T-helper 2 cell treated with Interferon-gamma antibody and Interleukin-4, amounts not matched to agents 5 μg/mL and 100 μg/mL, for 36 hours (primary cell): ENCODE measurements around the gene MAP7.

Experiments used
- DNase-seq: peaks from one replicate; pipeline ENCODE4 v3.0.0; 2021; ENCODE audit warnings: low spot score
- H3K27ac Mint-ChIP-seq: one replicate; pipeline ENCODE4 v1.8.0; 2021; ENCODE audit warnings: mild to moderate bottlenecking, mixed read lengths
- H3K27me3 Mint-ChIP-seq: one replicate; pipeline ENCODE4 v1.8.0; 2021; ENCODE audit warnings: low read depth, mixed read lengths
- H3K36me3 Mint-ChIP-seq: one replicate; pipeline ENCODE4 v1.8.0; 2021; ENCODE audit warnings: low read depth, mixed read lengths
- H3K4me1 Mint-ChIP-seq: one replicate; pipeline ENCODE4 v1.8.0; 2021; ENCODE audit warnings: low read depth, mixed read lengths
- H3K4me3 Mint-ChIP-seq: one replicate; pipeline ENCODE4 v1.8.0; 2022; ENCODE audit warnings: mild to moderate bottlenecking, moderate library complexity, mixed read lengths
- H3K9me3 Mint-ChIP-seq: one replicate; pipeline ENCODE4 v1.8.0; 2021; ENCODE audit warnings: mixed read lengths

The MAP7 gene

DNA sequence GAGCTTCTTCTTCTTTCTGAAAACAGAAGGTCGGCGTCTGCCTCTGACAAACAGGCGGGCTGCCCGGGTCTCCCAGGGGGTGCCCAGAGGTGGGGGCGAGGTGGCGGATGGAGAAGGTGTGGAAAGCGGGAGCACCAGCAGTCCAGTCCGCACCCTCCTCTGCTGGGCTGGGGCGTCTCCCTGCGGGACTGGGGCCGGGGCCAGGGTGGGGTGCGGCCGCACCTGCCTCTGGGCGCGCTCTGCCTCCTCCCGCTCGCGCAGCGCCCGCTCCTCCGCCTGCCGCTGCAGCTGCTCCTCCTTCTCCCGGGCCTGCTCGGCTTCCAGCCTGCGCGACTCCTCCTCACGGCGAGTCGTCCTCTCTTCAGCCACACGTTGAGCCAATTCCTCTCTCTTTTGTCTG, 189.4 kb downstream of the MAP7 start:
- Mint-ChIP-seq H3K9me3 (no peaks in the 10 kb centered on the region), H3K36me3 (no peaks in the 10 kb centered on the region), H3K4me1 (peaks cover 2% of the 10 kb centered on the region), H3K27me3 (peaks cover 7% of the 10 kb centered on the region), H3K4me3 (no peak overlapping the region), H3K27ac (no peak overlapping the region)
- no peak for DNase-seq

DNA sequence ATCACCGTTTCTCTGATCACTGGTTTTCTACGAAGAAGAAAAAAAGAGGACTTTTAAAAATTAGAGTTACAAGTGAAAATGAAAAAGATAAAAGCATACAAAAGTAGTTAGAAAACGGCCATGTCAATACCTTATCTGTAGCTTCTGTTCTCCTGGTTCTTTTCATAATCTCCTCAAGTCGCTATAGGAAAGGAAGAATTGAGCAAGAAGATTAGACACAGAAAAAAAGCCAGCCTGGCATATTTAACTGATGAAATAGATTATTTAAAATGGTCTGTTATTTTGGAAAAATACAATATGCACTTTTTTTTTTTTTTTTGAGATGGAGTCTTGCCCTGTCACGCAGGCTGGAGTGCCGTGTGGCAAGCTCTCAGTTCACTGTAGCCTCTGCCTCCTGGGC, 190.4 kb downstream of the MAP7 start:
- H3K4me1 Mint-ChIP-seq = no peaks in the 10 kb centered on the region
- H3K27ac Mint-ChIP-seq = no peak overlapping the region
- H3K9me3 Mint-ChIP-seq = no peaks in the 10 kb centered on the region
- no peak for DNase-seq
- peaks cover 3% of the 10 kb centered on the region for H3K27me3 Mint-ChIP-seq
- no peak overlapping the region for H3K4me3 Mint-ChIP-seq
- H3K36me3 Mint-ChIP-seq = no peaks in the 10 kb centered on the region

GRCh38 chr6:136351518-136352110, 198.6 kb downstream of the MAP7 start:
- no peak overlapping the region for H3K4me3 Mint-ChIP-seq
- DNase-seq = no peak
- no peaks in the 10 kb centered on the region for H3K36me3 Mint-ChIP-seq
- no peaks in the 10 kb centered on the region for H3K4me1 Mint-ChIP-seq
- no peak overlapping the region for H3K27ac Mint-ChIP-seq
- no peaks in the 10 kb centered on the region for H3K9me3 Mint-ChIP-seq
- H3K27me3 Mint-ChIP-seq = peaks cover 18% of the 10 kb centered on the region

DNA sequence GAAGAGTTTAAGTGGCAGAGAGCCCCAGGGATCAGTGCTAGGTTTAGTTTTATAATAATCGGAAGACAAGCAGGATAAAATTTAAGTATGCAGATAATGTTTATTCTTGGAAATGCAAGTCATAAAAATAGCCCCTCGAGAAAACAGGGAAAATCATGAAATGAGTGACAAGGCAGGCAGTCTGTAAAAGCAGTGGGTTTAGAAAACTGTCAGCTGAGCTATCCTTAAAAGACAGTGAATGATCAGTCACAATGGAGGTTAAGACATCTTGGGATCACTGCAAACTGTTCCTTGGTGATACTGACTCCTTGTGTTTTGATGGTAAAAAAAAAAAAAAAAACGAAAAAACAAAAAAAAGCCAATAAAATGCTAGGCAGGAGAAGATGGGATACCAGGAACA, 199.3 kb downstream of the MAP7 start:
- Mint-ChIP-seq H3K4me3 (no peak overlapping the region), H3K4me1 (no peaks in the 10 kb centered on the region), H3K9me3 (no peaks in the 10 kb centered on the region), H3K36me3 (no peaks in the 10 kb centered on the region), H3K27ac (no peak overlapping the region), H3K27me3 (peaks cover 18% of the 10 kb centered on the region)
- DNase-seq = no peak

DNA sequence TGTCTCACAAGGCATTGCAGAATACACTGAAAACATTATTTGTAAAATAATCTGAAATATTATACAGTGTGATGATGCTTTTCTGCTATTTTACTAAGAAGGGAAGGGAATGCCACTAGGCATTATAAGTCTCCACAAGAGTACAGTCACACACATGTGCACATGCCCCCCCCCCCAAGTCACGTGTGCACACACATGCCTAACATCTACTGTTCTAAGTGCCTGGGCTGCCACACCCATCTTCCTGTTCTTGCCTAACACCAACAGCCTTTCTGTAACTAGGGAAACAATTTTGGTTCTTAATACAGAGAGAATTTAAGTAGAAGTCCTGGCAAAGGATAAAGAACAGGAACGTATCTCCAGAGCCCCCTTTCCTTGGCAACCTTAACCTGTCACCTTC, 202.4 kb downstream of the MAP7 start:
- DNase-seq = no peak
- peaks cover 18% of the 10 kb centered on the region for H3K27me3 Mint-ChIP-seq
- H3K36me3 Mint-ChIP-seq = no peaks in the 10 kb centered on the region

DNA sequence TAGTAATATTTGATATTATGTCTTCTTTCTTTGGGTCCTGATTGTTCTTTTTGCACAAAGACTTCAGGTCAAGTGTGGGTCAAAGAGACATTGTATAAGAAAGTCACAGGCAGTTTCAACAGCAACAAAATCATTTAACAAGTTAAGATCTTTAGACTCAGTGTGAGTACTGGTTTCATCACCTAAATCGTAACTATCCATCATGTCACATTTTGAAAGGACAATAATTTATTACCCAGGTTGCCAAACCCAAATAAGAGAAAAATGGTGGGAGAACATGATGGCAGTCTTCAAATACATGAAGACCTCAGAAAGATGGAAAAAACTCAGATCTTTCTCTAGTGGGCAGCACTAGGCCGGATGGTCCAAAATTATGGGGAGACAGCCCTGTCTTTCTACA, 205.1 kb downstream of the MAP7 start:
- Mint-ChIP-seq H3K36me3 (no peaks in the 10 kb centered on the region), H3K4me1 (no peaks in the 10 kb centered on the region)

More for the DNA sequence above, 202.4 kb downstream of the MAP7 start:
- no peak overlapping the region for H3K4me3 Mint-ChIP-seq
- no peak overlapping the region for H3K27ac Mint-ChIP-seq
- no peaks in the 10 kb centered on the region for H3K4me1 Mint-ChIP-seq
- H3K9me3 Mint-ChIP-seq = no peaks in the 10 kb centered on the region

GRCh38 chr6:136344420-136344819, 205.8 kb downstream of the MAP7 start:
- H3K27ac Mint-ChIP-seq = no peak overlapping the region
- no peaks in the 10 kb centered on the region for H3K9me3 Mint-ChIP-seq
- H3K27me3 Mint-ChIP-seq = peaks cover 10% of the 10 kb centered on the region
- H3K36me3 Mint-ChIP-seq = no peaks in the 10 kb centered on the region
- no peak for DNase-seq
- no peak overlapping the region for H3K4me3 Mint-ChIP-seq
- H3K4me1 Mint-ChIP-seq = no peaks in the 10 kb centered on the region

More for the DNA sequence above, 205.1 kb downstream of the MAP7 start:
- Mint-ChIP-seq H3K27ac (no peak overlapping the region), H3K9me3 (no peaks in the 10 kb centered on the region), H3K4me3 (no peak overlapping the region), H3K27me3 (peaks cover 16% of the 10 kb centered on the region)
- no peak for DNase-seq

- Mint-ChIP-seq H3K4me3 (no peak overlapping the region), H3K27ac (no peak overlapping the region), H3K36me3 (no peaks in the 10 kb centered on the region), H3K9me3 (no peaks in the 10 kb centered on the region), H3K4me1 (no peaks in the 10 kb centered on the region), H3K27me3 (peaks cover 9% of the 10 kb centered on the region)
- no peak for DNase-seq
Observed at GRCh38 chr6:136343700-136344099, 206.5 kb downstream of the MAP7 start.

- H3K27me3 Mint-ChIP-seq = peaks cover 9% of the 10 kb centered on the region
- H3K36me3 Mint-ChIP-seq = no peaks in the 10 kb centered on the region
- DNase-seq = no peak
- no peaks in the 10 kb centered on the region for H3K9me3 Mint-ChIP-seq
- no peaks in the 10 kb centered on the region for H3K4me1 Mint-ChIP-seq
- no peak overlapping the region for H3K27ac Mint-ChIP-seq
- no peak overlapping the region for H3K4me3 Mint-ChIP-seq
Observed at GRCh38 chr6:136343275-136343674, 206.9 kb downstream of the MAP7 start.

DNA sequence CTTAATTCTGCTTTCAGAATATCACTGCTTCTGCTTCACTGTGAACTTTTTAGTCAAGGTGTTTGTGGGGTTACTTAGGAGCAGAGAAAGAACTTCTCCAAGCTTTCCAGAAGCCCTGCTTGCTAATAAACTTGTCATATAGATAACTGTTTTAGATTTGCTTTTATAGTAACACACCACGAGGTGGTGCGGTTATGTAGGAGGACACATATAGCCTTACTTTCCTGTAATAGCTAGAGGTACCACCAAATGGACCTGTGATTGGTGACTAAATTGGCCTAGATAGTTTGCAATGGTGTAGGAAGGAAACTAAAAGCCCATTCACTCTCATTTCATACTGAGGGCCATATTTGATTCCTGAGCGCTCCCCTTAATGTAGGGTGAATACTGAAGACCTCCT, 208.3 kb downstream of the MAP7 start:
- Mint-ChIP-seq H3K4me3 (no peak overlapping the region), H3K9me3 (no peaks in the 10 kb centered on the region), H3K4me1 (no peaks in the 10 kb centered on the region), H3K36me3 (no peaks in the 10 kb centered on the region), H3K27ac (no peak overlapping the region), H3K27me3 (peaks cover 11% of the 10 kb centered on the region)
- DNase-seq = no peak

DNA sequence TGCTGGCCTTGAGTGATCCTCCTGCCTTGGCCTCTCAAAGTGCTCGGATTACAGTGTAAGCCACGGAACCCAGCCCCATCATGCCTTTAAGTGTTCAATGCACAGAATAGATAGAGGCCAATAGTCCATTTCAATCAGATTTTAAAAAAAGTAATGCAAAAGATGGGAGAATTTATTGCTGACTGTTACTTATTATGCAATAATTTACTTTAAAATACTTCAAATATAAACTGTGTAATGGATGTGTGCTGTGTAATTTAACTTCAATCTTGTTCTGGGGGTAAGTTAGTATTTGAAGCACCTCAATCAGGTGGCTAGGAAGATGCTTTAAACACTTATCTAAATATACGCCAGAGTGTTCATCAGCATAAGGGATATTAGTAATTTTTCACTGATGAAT, 208.9 kb downstream of the MAP7 start:
- H3K36me3 Mint-ChIP-seq = no peaks in the 10 kb centered on the region
- no peak overlapping the region for H3K27ac Mint-ChIP-seq
- H3K4me3 Mint-ChIP-seq = no peak overlapping the region
- H3K4me1 Mint-ChIP-seq = no peaks in the 10 kb centered on the region
- H3K9me3 Mint-ChIP-seq = no peaks in the 10 kb centered on the region
- DNase-seq = no peak
- peaks cover 8% of the 10 kb centered on the region for H3K27me3 Mint-ChIP-seq

- Mint-ChIP-seq H3K9me3 (no peaks in the 10 kb centered on the region), H3K27me3 (peaks cover 12% of the 10 kb centered on the region), H3K4me3 (no peak overlapping the region), H3K27ac (no peak overlapping the region), H3K4me1 (no peaks in the 10 kb centered on the region), H3K36me3 (no peaks in the 10 kb centered on the region)
- DNase-seq = no peak
Observed at GRCh38 chr6:136338486-136338885, 211.7 kb downstream of the MAP7 start.

DNA sequence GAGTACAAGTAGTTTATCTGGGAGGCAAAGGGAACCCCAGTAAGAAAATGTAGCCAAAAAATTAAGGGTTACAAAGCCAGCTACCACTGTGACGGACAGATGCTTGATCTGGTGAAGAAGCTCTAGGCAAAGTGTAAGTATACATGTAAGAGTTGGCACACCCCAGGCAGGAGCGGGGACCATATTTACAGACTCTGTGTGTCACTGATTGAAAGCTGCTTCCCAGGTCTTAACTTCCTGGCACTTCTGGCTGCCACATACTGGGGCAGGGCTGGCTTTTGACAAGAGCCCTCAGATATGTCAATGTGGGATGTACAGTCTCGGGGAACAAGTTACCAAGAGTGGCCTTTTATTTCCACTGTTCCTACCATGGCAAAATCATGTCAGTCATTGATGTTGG, 212.6 kb downstream of the MAP7 start:
- peaks cover 8% of the 10 kb centered on the region for H3K27me3 Mint-ChIP-seq
- H3K36me3 Mint-ChIP-seq = no peaks in the 10 kb centered on the region
- H3K4me3 Mint-ChIP-seq = no peak overlapping the region

GRCh38 chr6:136337121-136337520, 213.1 kb downstream of the MAP7 start:
- Mint-ChIP-seq H3K36me3 (no peaks in the 10 kb centered on the region), H3K9me3 (no peaks in the 10 kb centered on the region), H3K27ac (no peak overlapping the region), H3K4me3 (no peak overlapping the region), H3K4me1 (no peaks in the 10 kb centered on the region), H3K27me3 (peaks cover 5% of the 10 kb centered on the region)
- no peak for DNase-seq

More for the DNA sequence above, 212.6 kb downstream of the MAP7 start:
- DNase-seq = no peak
- Mint-ChIP-seq H3K4me1 (no peaks in the 10 kb centered on the region), H3K27ac (no peak overlapping the region), H3K9me3 (no peaks in the 10 kb centered on the region)

DNA sequence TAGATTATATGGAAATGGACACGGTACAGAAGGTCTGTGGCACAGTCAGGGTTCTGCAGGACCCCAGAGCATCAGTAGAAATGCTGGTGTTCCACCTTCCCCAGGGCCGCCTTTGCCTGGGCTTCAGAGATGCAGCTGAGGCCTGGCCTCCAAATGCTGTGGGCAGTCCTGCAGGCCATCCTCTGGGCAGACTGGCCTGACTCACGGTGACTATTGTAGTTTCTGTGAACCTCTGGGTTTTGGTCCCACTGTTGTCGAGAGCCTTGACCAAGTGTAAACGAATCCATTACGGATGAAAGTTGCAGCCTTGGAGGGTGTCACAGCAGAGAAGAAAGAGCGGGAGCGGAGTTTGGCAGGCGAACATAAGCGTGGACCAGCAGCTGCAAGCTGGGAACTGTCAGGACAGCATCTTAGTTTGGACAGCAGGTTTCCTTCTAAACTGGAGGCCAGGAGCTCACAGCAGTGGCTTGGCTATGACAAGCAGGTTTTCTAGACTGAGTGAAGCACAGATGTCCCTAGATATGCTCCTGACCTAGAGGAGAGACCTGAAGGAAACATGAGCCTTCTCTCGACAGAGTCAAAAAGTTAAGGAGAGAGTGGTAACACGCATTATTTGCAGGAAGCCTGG, 214.4 kb downstream of the MAP7 start:
- H3K4me3 Mint-ChIP-seq = no peak overlapping the region
- peaks cover 5% of the 10 kb centered on the region for H3K27me3 Mint-ChIP-seq
- no peaks in the 10 kb centered on the region for H3K4me1 Mint-ChIP-seq
- no peaks in the 10 kb centered on the region for H3K9me3 Mint-ChIP-seq
- no peak overlapping the region for H3K27ac Mint-ChIP-seq
- H3K36me3 Mint-ChIP-seq = no peaks in the 10 kb centered on the region
- DNase-seq = no peak
